Activated T-helper 17 cell treated with anti-CD3 and anti-CD28 coated beads, Interleukin-2, amount 50 U/mL, for 72 hours (primary cell): ENCODE measurements around the gene KCNA10. TPM values are rescaled to one million over a fixed set of nuclear protein-coding genes. Genes with fewer than 3 reads are reported as not detected.

Experiments
- ATAC-seq: fragments of 150-1000 bp; cut with Tn5 transposase; replicated peaks from 2 replicates; pipeline ENCODE4 v1.10.0; 2021; ENCODE audit warnings: mild to moderate bottlenecking, moderate library complexity
- H3K27ac Mint-ChIP-seq: one replicate; pipeline ENCODE4 v1.8.0; 2022; ENCODE audit warnings: mixed read lengths
- H3K27me3 Mint-ChIP-seq: one replicate; pipeline ENCODE4 v1.8.0; 2022; ENCODE audit warnings: mixed read lengths
- H3K36me3 Mint-ChIP-seq: one replicate; pipeline ENCODE4 v1.8.0; 2022; ENCODE audit warnings: low read depth, mild to moderate bottlenecking, mixed read lengths
- H3K4me1 Mint-ChIP-seq: one replicate; pipeline ENCODE4 v1.8.0; 2022; ENCODE audit warnings: mixed read lengths
- H3K4me3 Mint-ChIP-seq: one replicate; pipeline ENCODE4 v1.8.0; 2022; ENCODE audit warnings: mild to moderate bottlenecking, mixed read lengths
- H3K9me3 Mint-ChIP-seq: one replicate; pipeline ENCODE4 v1.8.0; 2022; ENCODE audit warnings: mixed read lengths
- total RNA-seq, 2 donors: library from RNA; stranded (reverse); gene quantifications; one replicate each; pipeline ENCODE4 v1.2.3, GENCODE V29; 2022

KCNA10 gene
- total RNA-seq, 2 donors from 2014 or later, result not detected

DNA sequence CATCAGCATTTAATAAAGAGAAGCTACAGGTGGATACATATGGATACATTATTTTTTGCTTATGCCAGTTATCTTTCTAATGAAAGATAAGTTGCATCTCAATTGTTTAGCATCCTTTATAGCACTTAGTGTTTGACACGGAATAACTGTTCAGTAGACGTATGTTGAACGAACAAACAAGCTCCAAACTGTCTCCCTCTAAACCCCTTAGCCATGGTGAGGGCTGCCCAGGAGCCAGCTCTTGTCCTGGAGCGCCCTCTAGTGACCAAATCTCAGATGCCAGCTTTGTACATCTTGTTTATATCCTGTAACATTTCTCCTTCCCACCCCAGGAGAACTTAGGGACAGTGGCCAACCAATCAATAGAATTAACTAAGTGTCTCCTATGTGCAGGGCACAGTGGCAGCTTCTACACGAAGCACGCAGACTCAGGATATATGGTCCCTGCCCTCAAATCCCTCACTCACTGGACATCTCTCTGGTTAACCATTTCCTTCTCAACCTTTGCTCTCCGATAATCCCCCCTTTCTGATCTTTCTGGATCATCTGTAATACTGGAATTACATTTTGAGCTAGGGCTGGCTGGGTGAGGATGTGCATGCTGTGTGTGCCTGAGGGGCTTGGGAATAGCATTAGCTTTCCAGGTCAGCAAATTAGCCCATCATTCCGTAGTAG, 22.9 kb downstream of the KCNA10 start:
- Mint-ChIP-seq H3K36me3 (no peaks in the 10 kb centered on the region), H3K9me3 (no peaks in the 10 kb centered on the region), H3K4me1 (no peaks in the 10 kb centered on the region), H3K4me3 (no peak overlapping the region), H3K27ac (no peak overlapping the region), H3K27me3 (no peaks in the 10 kb centered on the region)
- ATAC-seq, result peak; percentile 81

DNA sequence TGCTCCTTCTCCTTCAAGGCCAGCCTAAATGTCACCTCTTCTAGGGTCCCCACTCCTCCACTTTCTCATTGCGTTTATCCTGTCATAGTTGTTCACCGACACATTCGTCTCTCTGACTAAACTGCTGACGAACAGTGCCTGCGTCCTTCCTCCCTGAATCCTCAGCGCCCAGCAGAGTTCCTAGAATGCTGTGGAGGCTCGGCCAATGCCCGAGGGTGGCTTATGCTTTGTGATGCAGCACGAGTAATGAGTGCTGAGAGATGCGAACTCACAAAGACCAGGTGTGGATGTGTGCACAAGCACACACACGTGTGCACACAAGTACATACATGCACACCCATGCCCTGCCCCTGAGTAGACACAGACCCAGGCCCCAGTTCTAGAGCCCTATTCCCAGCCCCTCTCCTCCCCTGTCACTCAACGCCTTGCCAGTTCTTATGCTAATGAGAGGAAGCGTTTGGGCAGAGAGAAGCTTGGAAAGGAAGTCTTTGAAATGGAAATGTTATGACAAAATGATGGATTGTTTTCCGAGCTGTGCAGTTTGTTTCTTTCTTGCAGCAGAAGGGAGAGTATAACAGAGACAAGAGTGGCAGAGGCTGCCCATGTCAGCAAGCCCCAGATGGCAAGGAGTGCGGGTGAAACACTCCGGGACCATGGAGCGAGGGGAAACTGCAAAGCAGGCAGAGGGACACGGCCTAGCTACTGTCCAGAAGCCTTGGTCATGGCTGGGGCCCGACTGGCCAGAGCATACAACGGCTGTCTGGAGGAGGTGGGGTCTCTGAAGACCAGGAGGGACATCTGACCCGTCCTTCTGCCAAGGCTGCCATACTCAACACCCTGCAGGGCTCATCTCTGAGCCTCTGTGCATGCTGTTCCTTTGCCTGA, 24.2 kb downstream of the KCNA10 start:
- Mint-ChIP-seq H3K27me3 (no peaks in the 10 kb centered on the region), H3K27ac (no peak overlapping the region), H3K4me3 (no peak overlapping the region), H3K4me1 (no peaks in the 10 kb centered on the region), H3K36me3 (no peaks in the 10 kb centered on the region), H3K9me3 (no peaks in the 10 kb centered on the region)
- ATAC-seq, result no peak

DNA sequence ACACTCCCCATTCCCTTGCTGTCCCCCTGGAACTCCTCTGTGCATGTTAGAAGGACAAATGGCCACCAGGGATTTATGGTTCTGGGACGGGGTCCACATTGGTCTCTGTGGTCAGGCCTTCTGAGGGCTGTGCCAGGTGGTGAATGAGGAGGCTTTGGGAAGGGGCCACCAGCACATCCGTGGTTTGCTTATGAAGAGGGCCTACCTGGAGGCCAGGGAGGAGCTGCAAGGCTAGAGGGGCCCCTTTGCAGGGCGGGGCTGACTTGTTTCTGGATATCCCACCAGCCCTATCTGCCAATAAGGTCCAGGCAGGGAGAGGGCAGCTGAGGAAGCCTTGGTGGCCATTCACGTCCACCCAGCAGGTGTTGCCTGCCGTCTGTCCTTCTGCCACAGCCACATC, 24.9 kb downstream of the KCNA10 start:
- Mint-ChIP-seq H3K4me1 (no peaks in the 10 kb centered on the region), H3K4me3 (no peak overlapping the region), H3K27ac (no peak overlapping the region), H3K9me3 (no peaks in the 10 kb centered on the region), H3K36me3 (no peaks in the 10 kb centered on the region), H3K27me3 (no peaks in the 10 kb centered on the region)
- no peak for ATAC-seq

DNA sequence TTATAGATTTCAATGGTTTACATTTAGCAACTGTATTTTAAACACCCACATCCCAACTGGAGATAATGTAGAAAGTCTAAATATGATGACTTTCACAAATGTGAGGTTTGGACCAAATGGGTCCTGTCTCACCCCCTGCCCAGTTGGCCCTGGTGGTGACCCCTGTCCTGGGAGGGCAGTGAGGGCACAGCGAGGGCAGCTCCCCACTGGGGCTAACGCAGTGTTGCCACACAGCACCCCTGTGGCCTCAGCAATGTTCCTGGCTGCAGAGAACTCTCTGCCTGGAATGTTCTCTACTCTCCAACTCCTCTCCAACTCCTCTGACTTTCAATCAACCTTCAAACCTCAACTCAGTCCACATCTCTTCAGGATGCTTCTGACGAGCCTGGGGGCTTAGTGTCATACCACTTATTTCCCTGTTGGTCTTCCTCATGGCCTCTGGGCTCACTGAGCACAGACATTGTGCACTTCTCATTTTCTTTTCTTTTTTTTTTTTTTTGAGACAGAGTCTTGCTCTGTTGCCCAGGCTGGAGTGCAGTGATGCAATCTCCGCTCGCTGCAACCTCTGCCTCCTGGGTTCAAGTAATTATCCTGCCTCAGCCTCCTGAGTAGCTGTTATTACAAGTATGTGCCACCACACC, 25.8 kb downstream of the KCNA10 start:
- H3K27ac Mint-ChIP-seq, result no peak overlapping the region
- no peak overlapping the region for H3K4me3 Mint-ChIP-seq
- no peaks in the 10 kb centered on the region for H3K36me3 Mint-ChIP-seq

DNA sequence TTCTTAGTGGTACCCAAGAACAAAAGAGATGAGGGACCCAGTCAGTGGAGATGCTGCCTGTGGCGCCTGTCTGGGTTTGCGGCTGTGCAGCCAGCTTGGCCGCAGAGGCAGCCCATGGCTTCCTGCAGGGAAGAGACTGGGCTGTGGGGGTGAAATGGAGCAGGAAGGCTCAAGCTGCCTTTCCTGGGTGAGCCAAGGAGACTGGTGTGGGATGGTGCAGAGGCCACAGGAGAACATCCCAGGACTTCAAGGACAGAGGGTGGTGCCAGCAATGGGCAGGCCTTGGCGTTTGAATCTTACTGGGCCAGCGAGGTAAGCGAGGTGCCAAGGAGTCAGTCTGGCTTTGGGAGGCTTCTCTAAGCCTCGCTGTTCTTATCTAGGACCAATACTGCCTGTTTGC, 26.4 kb downstream of the KCNA10 start:
- no peak for ATAC-seq
- Mint-ChIP-seq H3K27me3 (peaks cover 2% of the 10 kb centered on the region), H3K4me3 (no peak overlapping the region), H3K9me3 (no peaks in the 10 kb centered on the region), H3K27ac (no peak overlapping the region), H3K36me3 (no peaks in the 10 kb centered on the region), H3K4me1 (no peaks in the 10 kb centered on the region)

More for the DNA sequence above, 25.8 kb downstream of the KCNA10 start:
- Mint-ChIP-seq H3K4me1 (no peaks in the 10 kb centered on the region), H3K9me3 (no peaks in the 10 kb centered on the region), H3K27me3 (no peaks in the 10 kb centered on the region)
- no peak for ATAC-seq

DNA sequence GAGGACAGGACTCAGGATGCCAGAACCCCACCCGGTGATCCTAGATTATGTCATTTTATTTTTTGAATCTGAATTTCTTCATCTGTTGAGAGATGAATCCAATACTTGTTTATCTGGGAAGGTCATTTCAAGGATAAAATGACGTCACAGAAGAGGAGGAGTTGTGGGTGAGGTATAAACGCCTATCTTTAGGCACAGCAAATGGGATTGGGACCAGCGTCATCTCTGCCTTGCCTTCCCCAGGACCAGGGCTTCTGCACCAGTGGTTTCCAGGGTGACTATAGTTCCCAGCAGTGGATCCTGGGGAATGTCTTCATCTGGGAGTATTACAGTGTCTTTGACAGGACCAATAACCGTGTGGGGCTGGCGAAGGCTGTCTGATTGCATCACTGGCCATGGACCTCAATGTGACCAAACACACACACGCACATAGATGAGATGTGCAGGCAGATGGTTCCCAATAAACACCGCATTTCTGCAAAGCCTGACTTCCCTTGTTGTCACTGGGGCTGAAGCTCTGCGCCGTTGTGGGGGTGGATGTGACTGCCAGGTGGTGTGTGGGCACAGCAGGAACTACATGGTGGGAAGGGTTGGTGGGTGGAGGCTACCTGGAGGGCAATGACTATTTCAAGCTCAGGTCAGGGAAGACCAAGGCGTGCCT, 28.1 kb downstream of the KCNA10 start:
- peaks cover 4% of the 10 kb centered on the region for H3K27me3 Mint-ChIP-seq
- H3K4me3 Mint-ChIP-seq, result no peak overlapping the region
- no peaks in the 10 kb centered on the region for H3K4me1 Mint-ChIP-seq
- H3K36me3 Mint-ChIP-seq, result no peaks in the 10 kb centered on the region
- H3K27ac Mint-ChIP-seq, result no peak overlapping the region
- no peaks in the 10 kb centered on the region for H3K9me3 Mint-ChIP-seq
- no peak for ATAC-seq

DNA sequence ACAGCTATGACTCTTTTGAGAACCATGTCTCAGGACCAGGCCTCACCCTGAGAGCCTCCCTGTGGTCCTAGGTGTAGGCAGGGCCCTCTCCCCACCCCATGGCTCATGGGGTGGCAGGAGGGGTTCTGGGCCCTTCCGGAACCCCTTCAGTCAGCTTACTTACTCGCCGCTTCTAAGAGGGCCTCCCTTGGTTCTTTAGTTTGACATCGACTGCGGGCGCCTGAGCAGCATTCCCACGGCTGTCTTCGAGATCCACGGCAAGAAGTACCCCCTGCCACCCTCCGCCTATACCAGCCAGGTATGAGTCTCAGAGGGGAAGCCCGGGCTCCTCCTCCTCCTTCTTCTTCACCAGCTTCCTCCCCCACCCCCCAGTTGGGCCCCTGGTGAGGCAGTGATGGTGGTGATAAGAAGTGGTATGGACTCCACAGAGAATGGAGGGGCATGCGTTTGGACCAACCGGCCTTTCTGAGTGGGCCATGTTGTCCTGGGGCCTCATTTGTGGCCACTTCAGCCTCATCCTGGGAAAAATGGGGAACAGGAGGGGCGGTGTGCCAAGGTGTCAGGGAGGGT, 28.9 kb downstream of the KCNA10 start:
- Mint-ChIP-seq H3K9me3 (no peaks in the 10 kb centered on the region), H3K4me3 (no peak overlapping the region), H3K27ac (no peak overlapping the region), H3K4me1 (no peaks in the 10 kb centered on the region), H3K36me3 (no peaks in the 10 kb centered on the region), H3K27me3 (peaks cover 6% of the 10 kb centered on the region)
- ATAC-seq, result no peak

DNA sequence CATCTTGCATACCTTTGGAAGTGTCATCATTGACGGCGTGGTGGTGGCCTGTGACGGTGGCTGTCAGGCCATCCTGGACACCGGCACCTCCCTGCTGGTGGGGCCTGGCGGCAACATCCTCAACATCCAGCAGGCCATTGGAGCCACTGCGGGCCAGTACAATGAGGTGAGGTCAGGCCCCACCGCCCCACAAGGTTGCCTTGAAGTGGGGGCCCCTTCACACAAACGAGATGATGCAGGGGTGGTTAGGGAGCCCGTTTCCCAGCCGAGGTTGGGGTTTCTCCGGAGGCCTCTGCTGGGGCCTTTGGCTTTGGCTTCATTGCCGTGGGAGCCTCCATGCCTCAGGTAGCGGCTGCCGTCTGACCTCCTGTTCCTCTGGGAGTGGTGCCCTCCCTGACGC, 29.6 kb downstream of the KCNA10 start:
- Mint-ChIP-seq H3K4me3 (no peak overlapping the region), H3K4me1 (no peaks in the 10 kb centered on the region), H3K9me3 (no peaks in the 10 kb centered on the region), H3K36me3 (no peaks in the 10 kb centered on the region), H3K27me3 (peaks cover 9% of the 10 kb centered on the region), H3K27ac (no peak overlapping the region)
- ATAC-seq, result no peak

DNA sequence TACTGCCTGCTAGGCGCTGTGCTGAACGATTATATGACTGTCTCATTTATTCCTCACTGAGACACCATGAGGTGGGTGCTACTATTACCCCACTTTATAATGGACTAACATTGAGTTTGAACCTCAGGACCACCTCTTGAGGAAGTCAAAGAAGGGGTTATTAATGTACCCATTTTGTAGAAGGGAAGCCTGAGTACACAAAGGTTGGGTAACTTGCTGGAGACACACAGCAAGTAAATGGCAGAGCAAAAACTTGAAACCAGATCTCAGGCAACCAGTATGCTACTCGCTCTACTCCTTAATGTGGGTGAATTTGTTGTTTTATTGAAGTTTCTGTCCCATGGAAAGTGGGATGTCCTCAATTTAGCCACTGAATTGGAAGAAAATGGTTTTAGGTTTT, 30.1 kb downstream of the KCNA10 start:
- ATAC-seq, result no peak

DNA sequence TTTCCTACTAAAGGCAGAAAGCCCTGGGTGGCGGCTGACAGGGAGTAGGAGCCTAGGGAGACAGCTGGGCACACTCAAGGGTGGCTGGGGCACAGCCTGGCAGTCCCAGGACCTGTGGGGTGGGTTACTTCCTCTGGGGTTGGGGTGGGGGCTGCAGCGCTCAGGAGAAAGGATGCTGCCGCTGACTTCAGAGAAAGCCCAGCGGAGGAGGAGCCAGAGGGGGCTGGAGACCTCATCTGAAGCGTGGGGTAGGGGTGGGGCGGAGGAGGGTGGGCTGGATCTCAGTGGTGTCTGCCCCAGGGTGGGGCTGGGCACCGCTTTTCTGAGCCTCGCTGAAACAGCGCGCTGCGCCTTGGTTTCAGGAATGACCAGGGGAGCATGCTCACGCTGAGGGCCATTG, 30.8 kb downstream of the KCNA10 start:
- Mint-ChIP-seq H3K4me1 (peaks cover 7% of the 10 kb centered on the region), H3K36me3 (no peaks in the 10 kb centered on the region), H3K4me3 (no peak overlapping the region), H3K27ac (no peak overlapping the region), H3K27me3 (peaks cover 11% of the 10 kb centered on the region), H3K9me3 (no peaks in the 10 kb centered on the region)
- no peak for ATAC-seq

More for the DNA sequence above, 30.1 kb downstream of the KCNA10 start:
- Mint-ChIP-seq H3K27me3 (peaks cover 9% of the 10 kb centered on the region), H3K4me3 (no peak overlapping the region), H3K27ac (no peak overlapping the region), H3K4me1 (peaks cover under 1% of the 10 kb centered on the region), H3K36me3 (no peaks in the 10 kb centered on the region), H3K9me3 (no peaks in the 10 kb centered on the region)

DNA sequence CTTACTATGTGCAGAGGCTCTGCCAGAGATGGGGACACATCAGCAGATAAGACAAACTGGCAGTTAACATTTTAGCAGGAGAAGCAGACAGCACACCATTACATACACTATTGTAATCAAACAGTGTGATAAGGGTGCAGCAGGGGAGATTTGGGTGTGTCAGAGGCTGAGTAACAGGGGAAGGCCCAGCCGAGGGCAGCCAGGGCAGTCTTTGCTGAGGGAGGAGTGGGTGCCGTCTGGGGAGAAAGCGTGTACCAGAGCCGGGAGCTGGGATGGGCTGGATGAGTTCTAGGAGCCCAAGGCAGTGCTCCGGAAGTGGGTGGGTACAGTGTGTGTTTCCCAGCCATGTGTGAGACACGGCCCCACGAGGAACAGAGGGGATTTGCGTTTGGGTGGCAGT, 31.2 kb downstream of the KCNA10 start:
- ATAC-seq, result no peak
- H3K4me1 Mint-ChIP-seq, result peaks cover 9% of the 10 kb centered on the region
- H3K27me3 Mint-ChIP-seq, result peaks cover 11% of the 10 kb centered on the region
- no peak overlapping the region for H3K4me3 Mint-ChIP-seq
- H3K9me3 Mint-ChIP-seq, result no peaks in the 10 kb centered on the region
- no peaks in the 10 kb centered on the region for H3K36me3 Mint-ChIP-seq
- H3K27ac Mint-ChIP-seq, result no peak overlapping the region

DNA sequence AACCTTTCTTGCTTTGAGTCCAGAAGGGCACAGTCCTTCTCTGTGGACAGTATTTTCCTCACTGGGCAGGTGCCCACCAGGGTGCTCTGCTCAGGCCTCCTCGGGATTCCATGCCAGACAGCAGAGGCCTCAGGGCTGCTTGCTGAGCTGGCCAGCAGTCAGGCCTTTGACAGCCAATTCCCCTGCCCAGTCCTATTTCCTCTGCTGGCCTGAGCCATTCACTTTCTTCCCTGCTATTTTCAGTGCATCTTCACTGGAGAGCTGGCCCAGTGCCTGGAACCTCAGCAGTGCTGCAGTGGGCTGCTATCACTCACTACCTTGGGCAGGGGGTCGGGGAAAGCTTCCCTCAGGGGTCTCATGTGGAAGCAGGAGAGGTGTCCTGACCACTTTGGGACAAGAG, 33.2 kb downstream of the KCNA10 start:
- no peak for ATAC-seq
- no peaks in the 10 kb centered on the region for H3K36me3 Mint-ChIP-seq
- H3K4me1 Mint-ChIP-seq, result peaks cover 9% of the 10 kb centered on the region
- H3K9me3 Mint-ChIP-seq, result no peaks in the 10 kb centered on the region
- no peak overlapping the region for H3K4me3 Mint-ChIP-seq
- H3K27ac Mint-ChIP-seq, result no peak overlapping the region
- H3K27me3 Mint-ChIP-seq, result peaks cover 11% of the 10 kb centered on the region

DNA sequence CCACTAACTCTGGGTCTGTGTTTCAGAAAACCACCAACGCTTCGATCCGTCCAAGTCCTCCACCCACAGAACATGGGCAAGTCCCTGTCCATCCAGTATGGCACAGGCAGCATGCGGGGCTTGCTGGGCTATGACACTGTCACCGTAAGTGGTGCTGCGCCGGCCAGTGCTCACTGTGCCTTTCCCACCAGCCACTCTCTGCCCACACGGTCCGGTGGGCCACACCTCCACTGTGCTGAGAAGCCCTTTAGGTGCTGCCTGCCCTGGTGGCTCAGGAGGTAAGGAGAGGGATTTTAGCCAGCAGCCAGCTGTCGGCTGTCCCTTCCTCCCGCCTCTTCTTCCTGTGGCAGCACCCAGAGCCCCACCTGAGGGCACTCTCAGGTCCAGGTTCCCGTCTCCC, 34.2 kb downstream of the KCNA10 start:
- Mint-ChIP-seq H3K9me3 (no peaks in the 10 kb centered on the region), H3K4me3 (no peak overlapping the region), H3K27ac (no peak overlapping the region), H3K36me3 (no peaks in the 10 kb centered on the region), H3K4me1 (peaks cover 9% of the 10 kb centered on the region), H3K27me3 (peaks cover 11% of the 10 kb centered on the region)
- ATAC-seq, result no peak

DNA sequence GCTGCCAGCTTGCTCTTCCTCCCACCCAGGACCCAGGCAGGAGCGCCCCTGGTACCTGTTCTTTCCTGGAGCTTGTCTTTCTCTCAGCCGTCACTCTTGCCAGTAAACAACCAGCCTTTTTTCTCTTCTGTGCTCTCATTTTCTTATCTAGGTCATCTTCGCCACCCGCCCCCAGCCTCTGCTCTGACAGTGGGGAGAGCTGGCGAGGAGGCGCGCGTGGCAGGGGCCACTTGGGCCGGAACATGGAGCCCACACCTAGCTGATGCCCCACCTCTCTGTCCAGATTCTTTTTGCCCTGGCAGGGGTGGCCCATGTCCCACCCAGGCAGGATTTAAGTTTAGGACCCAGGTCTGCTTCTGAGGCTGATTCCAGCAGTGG, 35.7 kb downstream of the KCNA10 start:
- Mint-ChIP-seq H3K4me1 (peaks cover 9% of the 10 kb centered on the region), H3K27ac (no peak overlapping the region), H3K27me3 (peaks cover 11% of the 10 kb centered on the region), H3K4me3 (peak overlapping the region; percentile 21), H3K36me3 (no peaks in the 10 kb centered on the region), H3K9me3 (no peaks in the 10 kb centered on the region)
- peak; percentile 46 for ATAC-seq
